Activated naive CD4-positive, alpha-beta T cell treated with anti-CD3 and anti-CD28 coated beads, Interleukin-2, amount 50 U/mL, for 24 hours (primary cell): ENCODE measurements around the gene CPT1C.

Experiments
- H3K27ac Mint-ChIP-seq: one replicate; pipeline ENCODE4 v1.8.0; 2021; ENCODE audit warnings: mild to moderate bottlenecking, mixed read lengths
- H3K27me3 Mint-ChIP-seq: one replicate; pipeline ENCODE4 v1.8.0; 2021; ENCODE audit warnings: mixed read lengths
- H3K36me3 Mint-ChIP-seq: one replicate; pipeline ENCODE4 v1.8.0; 2021; ENCODE audit warnings: mixed read lengths
- H3K4me1 Mint-ChIP-seq: one replicate; pipeline ENCODE4 v1.8.0; 2021; ENCODE audit warnings: mixed read lengths
- H3K4me3 Mint-ChIP-seq: one replicate; pipeline ENCODE4 v1.8.0; 2021; ENCODE audit warnings: mild to moderate bottlenecking, mixed read lengths
- H3K9me3 Mint-ChIP-seq: one replicate; pipeline ENCODE4 v1.8.0; 2021; ENCODE audit warnings: mixed read lengths

The CPT1C gene

DNA sequence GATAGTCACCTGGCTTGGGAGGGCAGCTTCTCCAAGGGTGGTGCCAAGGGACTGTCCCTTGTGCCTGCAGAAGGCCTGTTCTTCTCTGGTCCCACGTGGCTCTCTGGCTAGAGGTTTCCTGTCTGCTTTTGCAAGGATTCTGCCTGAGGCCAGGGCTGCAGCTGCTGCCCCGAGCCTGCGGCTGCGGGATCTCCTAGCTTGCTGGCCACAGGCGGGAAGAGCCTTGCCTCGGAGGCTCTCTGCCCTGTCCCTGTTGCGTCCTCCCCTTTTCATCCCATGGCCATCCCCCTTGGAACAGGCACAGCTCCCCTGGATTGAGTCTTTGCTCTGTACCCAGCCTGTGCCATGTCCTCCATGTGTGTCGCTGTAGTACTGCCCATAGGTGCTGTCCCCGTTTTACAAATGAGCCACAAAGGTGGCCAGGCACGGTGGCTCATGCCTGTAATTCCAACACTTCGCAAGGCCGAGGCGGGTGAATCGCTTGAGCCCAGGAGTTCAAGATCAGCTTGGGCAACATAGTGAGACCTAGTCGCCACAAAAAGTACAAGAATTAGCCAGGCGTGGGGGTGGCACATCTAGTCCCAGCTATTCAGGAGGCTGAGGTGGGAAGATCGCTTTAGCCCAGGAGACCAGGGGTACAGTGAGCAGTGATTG, 34.3 kb upstream of the CPT1C start:
- Mint-ChIP-seq H3K4me3 (no peak overlapping the region), H3K27ac (no peak overlapping the region), H3K4me1 (peaks cover 10% of the 10 kb centered on the region), H3K9me3 (no peaks in the 10 kb centered on the region), H3K36me3 (peaks cover 5% of the 10 kb centered on the region), H3K27me3 (no peaks in the 10 kb centered on the region)

DNA sequence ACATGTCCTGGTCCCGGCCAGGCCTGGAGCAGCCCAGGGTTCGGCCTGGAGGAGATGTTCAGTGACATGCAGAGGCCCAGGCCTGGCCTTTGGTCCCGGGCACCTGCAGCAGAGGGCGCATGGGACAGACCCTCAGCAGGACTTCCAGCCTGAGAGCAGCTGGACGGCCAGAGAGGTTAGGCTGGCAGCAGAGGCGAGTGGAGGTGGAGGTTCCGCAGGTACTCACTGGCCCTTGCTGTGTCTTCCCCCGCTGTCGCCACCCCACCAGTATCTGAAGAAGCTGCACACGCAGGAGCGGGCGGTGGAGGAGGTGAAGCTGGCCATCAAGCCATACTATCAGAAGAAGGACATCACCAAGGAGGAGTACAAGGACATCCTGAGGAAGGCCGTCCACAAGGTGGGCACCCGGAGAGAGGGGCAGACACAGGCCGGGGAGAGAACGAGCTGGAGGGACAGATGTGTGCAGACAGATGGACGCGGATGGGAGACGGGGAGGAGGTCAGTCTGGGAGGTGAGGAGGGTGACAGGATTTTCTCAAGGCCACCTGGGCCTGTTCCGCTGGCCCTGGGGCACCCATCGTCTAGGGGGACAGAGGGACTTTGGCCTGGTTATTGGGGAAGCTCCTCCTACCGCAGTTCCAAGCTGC, 33.3 kb upstream of the CPT1C start:
- H3K4me3 Mint-ChIP-seq = no peak overlapping the region
- no peaks in the 10 kb centered on the region for H3K27me3 Mint-ChIP-seq
- peaks cover 12% of the 10 kb centered on the region for H3K4me1 Mint-ChIP-seq
- no peaks in the 10 kb centered on the region for H3K9me3 Mint-ChIP-seq
- peak overlapping the region; percentile 62 for H3K27ac Mint-ChIP-seq
- H3K36me3 Mint-ChIP-seq = peaks cover 5% of the 10 kb centered on the region

DNA sequence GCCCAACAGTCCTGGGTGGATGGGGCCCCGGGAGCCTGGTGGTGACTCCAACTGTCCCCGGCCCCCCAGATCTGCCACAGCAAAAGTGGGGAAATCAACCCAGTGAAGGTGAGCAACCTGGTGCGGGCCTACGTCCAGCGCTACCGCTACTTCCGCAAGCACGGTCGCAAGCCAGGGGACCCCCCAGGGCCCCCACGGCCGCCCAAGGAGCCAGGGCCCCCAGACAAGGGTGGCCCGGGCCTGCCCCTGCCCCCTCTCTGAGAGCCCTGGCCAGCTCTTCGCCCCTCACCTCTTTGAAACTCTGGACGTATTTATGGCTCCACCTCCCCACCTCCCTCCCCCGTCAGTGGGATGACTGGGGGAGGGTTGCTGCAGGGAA, 32.8 kb upstream of the CPT1C start:
- Mint-ChIP-seq H3K27ac (no peak overlapping the region), H3K4me3 (no peak overlapping the region), H3K9me3 (no peaks in the 10 kb centered on the region), H3K4me1 (peaks cover 17% of the 10 kb centered on the region), H3K36me3 (peaks cover 5% of the 10 kb centered on the region), H3K27me3 (no peaks in the 10 kb centered on the region)

DNA sequence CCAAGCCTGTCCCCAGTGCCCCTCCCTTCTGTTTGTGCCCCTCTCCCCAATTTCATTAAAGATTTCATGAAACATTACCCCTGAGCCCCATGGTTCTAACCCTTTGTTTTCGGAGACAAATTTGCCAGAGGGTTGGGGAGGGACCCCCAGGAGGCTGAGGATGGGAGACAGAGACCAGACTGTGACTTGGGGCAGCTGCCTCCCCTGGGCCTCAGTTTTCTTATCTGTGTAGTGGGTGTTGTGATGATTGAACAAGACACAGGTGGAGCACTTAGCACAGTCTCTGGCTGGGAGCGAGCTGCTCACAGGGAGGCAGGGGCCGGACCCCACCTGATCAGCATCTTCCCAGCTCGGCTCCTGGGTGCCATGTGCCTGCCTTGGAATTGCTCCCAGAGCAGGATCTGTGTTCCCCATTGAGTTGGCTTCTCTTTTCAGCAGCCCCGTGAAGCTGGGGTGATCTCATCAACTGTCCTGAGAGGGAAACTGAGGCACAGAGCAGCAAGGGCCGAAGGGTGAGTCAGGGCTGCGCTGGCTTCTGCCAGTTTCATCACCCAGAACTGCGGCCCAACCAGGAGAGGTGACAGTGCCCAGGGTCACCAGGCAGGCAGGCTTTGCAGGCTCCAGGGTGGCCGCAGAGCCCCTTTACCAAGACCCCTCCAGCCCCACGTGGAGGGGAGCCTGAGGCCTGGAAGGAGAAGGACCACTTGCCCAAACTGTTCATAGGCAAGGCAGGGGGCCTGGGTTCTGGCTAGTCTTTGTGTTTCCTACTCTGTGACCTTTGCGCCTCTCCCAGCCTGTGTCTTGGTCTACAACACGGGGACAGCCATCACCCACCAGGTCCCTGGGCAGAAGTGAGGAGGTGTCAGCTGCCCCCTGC, 32.1 kb upstream of the CPT1C start:
- Mint-ChIP-seq H3K4me3 (no peak overlapping the region), H3K27ac (peak overlapping the region; percentile 65), H3K4me1 (peaks cover 21% of the 10 kb centered on the region), H3K27me3 (no peaks in the 10 kb centered on the region), H3K9me3 (no peaks in the 10 kb centered on the region), H3K36me3 (peaks cover 5% of the 10 kb centered on the region)

DNA sequence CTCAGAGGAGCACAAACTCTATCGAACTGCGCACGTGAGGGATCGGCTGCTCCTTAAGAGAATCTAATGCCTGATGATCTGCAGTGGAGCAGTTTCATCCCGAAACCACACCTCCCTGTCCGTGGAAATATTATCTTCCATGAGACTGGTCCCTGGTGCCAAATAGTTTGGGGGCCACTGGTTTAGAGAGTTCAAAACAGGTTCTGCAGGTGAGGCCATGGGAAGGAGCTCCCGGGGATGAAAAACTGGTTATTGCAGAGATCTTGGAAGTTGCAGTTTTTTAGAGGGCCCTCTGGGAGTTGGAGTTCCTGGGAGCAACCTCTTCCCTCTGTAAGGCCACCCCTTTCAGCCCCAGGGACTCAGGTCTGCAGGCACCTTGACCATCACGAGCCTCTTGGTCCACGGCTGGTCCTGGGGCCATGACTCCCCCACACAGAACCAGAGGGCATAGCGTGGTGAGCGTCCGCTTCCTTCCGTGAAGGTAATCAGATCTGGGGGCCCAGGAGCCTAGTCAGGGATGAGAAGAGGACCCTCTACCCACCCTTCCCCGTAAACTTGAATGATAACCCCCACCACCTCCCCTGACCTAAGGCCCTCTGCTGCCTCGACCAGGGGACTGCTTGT, 30.5 kb upstream of the CPT1C start:
- Mint-ChIP-seq H3K27ac (no peak overlapping the region), H3K4me3 (no peak overlapping the region), H3K27me3 (no peaks in the 10 kb centered on the region)

DNA sequence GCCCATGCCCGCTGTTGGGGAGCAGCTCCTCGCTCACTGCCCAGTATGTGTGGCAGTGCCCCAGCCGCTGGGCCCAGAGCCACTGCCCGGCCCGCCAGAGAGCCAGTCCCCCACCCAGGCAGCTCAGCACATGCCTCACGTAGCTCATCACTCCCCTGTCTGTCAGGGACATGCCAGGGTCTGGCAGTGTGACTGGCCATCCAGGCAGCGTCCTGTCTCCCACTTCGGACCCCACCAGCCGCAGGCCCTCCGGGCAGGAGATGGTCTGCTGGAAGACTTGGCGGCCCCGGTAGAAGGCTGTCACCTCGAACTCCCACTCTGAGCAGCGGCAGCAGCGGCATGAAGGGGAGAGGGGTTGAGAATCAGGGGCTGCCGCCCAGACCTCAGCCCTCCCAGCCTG, 28.9 kb upstream of the CPT1C start:
- Mint-ChIP-seq H3K27ac (peak overlapping the region; percentile 12), H3K36me3 (peaks cover 2% of the 10 kb centered on the region), H3K4me1 (peaks cover 37% of the 10 kb centered on the region), H3K9me3 (no peaks in the 10 kb centered on the region), H3K27me3 (no peaks in the 10 kb centered on the region), H3K4me3 (no peak overlapping the region)

More for the DNA sequence above, 30.5 kb upstream of the CPT1C start:
- Mint-ChIP-seq H3K4me1 (peaks cover 25% of the 10 kb centered on the region), H3K9me3 (no peaks in the 10 kb centered on the region), H3K36me3 (peaks cover 4% of the 10 kb centered on the region)

DNA sequence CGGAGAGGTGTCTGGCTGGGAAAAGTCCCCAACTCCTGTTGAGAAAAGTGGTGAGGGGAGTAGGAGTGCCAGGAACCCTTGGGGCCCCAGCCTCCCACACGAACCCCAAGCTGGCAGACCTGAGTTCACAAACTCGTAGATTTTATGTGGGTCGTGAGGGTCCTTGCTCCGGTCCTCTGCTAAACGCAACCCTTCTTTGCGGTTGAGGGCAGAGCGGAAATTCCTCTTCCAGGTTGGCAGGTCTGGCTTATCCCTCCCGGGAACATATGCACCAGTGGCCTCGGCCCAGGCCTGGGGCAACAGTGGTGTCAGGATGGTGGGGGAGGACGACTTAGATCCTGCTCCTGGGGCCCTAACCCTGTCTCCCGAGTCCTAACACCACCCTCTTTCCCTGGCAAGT, 27.7 kb upstream of the CPT1C start:
- Mint-ChIP-seq H3K27ac (no peak overlapping the region), H3K9me3 (no peaks in the 10 kb centered on the region), H3K4me3 (peak overlapping the region; percentile 97), H3K27me3 (no peaks in the 10 kb centered on the region), H3K4me1 (peaks cover 42% of the 10 kb centered on the region), H3K36me3 (no peaks in the 10 kb centered on the region)

DNA sequence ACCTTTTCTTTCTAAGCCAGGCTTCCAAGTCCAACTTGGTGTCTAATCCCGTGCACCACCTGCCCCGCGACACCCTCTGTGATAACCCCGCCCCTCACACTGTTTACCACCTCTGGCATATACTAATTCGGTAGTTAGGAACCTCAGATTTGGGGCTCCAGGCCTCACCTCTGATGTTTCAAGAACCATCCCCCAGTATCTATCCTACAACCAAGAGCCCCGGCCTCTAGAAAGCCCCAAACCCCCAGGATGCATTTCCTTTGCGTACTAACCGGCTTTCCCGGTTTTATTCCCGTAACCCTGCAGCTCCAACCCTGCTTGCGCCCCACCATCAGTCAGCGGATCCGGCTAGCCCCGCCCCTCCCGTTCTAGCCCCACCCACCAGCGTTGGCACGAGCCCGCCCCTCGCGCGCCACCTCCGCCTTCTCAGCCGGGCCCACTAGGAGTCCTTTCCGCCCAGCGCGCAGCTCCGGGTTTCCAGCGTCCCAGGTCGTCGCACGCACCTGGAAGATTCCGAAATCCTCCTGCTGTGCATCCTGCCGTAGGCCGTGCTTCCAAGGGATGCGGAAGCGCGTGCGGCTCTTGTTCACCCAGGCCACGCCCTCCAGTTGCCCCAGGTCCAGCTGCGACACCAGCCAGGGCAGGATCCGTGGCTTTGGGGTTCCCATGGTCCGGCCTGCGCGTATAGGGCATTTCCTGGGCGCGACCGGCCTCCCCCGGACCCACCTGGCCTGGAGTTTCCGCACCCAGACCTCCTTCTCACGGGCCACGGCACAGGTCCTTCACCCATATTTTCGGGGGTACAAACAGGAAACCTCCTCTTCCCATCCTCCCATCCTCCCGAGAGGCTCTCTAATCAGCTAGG, 26.5 kb upstream of the CPT1C start:
- Mint-ChIP-seq H3K27me3 (no peaks in the 10 kb centered on the region), H3K4me3 (peak overlapping the region; percentile 97), H3K9me3 (no peaks in the 10 kb centered on the region), H3K27ac (peak overlapping the region; percentile 96), H3K36me3 (no peaks in the 10 kb centered on the region), H3K4me1 (peaks cover 42% of the 10 kb centered on the region)

DNA sequence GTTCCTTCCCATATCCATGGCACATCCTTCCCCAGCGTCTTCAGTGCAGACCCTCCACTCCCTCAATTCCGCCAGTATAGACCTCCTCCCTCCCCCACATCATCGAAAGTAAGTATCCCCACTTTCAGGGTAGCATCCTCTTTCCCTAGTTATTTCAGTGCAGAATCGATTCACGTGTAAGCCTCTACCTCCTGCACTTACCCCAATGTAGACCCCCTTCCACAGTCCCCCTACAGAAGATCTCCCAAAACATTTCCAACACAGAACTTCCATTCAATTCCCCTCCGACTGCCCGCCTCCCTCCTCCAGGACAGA, 25.9 kb upstream of the CPT1C start:
- H3K36me3 Mint-ChIP-seq = peaks cover 1% of the 10 kb centered on the region
- no peaks in the 10 kb centered on the region for H3K9me3 Mint-ChIP-seq
- peak overlapping the region; percentile 96 for H3K27ac Mint-ChIP-seq
- H3K4me3 Mint-ChIP-seq = peak overlapping the region; percentile 97
- H3K4me1 Mint-ChIP-seq = peaks cover 42% of the 10 kb centered on the region
- H3K27me3 Mint-ChIP-seq = no peaks in the 10 kb centered on the region

DNA sequence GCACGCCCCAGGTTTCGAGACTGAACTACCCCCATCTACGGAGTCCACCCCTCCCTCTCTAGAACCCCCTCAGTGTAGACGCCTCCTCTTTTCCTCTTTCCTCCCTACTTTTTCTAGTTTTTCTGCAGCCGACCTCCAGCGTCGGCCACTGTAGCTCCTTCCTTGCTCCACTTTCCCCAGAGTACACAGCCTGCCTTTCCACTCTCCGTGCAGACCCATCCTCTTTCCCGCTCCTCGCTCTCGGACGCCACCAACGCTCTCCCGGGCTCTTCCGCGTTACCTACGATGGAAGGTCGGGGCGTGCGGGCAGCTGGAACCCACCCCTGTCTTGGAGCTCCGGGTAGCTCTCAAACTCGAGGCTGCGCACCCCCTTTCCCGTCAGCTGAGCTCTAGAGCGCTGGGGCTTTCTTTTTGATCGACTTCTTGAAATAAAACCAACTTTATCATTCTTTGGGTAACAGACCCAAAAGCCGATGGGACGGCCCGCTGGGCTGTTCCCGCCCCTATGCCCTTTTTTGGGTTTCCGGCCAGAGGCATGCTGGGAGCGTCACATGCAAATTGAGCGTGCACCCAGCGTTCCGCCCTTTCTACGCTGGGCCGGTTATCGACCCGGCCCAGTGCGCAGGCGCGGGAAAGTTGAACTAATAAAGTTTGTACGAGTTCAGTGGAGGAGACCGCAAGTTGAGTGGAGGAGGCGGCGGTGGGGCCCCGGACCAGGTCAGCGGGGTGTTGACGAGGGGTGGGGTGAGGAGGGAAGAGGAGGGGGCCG, 25.4 kb upstream of the CPT1C start, which contains the start of the genes BCL2L12 and IRF3:
Gene BCL2L12, plus strand, starts transcription at position 583 of the 769 bp plus-strand sequence. CDS start 760 bp downstream, outside the sequence.
Gene IRF3, minus strand, starts transcription at position 507 of the 769 bp plus-strand sequence. CDS start 1,019 bp downstream, outside the sequence.
- peak within 1 kb of the TSS; percentile 96 for H3K27ac Mint-ChIP-seq
- peaks cover 1% of the 10 kb centered on the region for H3K36me3 Mint-ChIP-seq
- no peaks in the 10 kb centered on the region for H3K27me3 Mint-ChIP-seq
- peaks cover 38% of the 10 kb centered on the region for H3K4me1 Mint-ChIP-seq
- peak within 1 kb of the TSS; percentile 97 for H3K4me3 Mint-ChIP-seq
- no peaks in the 10 kb centered on the region for H3K9me3 Mint-ChIP-seq

DNA sequence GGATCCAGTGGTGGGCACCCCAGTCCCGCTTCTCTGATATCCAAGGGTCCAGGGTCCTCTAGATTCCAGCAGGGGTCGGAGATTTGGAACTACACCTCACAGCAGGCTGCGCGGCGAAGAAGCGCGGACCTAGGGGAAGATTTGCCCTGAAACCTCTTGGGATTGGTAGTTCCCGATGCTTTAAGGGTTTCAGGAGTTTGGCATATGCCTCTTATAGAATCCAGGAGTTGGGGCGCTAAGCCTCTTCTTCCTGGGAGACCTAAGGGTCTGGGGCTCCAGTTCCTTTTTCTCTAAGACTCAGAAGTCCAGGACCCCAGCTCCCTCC, 24.8 kb upstream of the CPT1C start:
- Mint-ChIP-seq H3K27me3 (no peaks in the 10 kb centered on the region), H3K36me3 (peaks cover 1% of the 10 kb centered on the region), H3K4me3 (peak overlapping the region; percentile 97), H3K27ac (peak overlapping the region; percentile 76), H3K9me3 (no peaks in the 10 kb centered on the region), H3K4me1 (peaks cover 38% of the 10 kb centered on the region)

DNA sequence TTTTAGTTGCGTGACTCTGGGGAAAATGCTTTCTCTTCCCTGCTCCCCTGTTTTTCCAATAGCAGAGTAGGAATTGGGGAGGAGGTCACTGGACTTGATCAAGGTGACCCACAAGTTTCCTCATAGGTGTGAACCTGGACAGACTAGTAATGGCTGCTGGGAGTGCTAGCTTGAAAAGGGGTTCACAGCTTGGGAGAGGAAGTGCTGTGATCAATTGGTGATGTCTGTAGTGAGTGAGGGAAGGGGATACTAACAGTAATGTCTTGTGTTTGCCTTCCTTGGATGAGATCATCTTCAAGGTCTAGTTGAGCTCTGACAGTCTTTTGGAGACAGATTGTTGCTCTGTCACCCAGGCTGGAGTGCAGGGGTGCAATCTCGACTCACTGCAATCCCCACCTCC, 23.4 kb upstream of the CPT1C start:
- Mint-ChIP-seq H3K27ac (no peak overlapping the region), H3K36me3 (peaks cover 1% of the 10 kb centered on the region)

DNA sequence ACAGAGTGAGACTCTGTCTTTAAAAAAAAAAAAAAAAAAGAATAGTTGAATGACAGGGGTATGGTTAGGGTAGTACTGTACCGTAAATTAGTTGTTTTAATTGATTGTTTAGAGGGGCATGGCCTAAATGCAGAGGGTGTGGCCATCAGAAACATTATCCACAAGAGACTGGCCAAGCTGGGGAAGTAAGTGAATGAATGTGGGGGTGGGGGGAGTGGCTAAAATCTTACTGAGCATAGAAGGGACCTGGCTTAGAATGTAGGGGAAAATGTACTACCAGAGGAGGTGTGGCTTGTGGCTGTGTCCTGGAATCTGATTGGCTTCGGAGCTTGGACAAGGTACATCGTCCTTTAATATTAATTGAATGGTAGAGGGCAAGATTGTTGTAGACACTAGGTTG, 21.4 kb upstream of the CPT1C start:
- peaks cover 1% of the 10 kb centered on the region for H3K36me3 Mint-ChIP-seq
- no peaks in the 10 kb centered on the region for H3K9me3 Mint-ChIP-seq
- peaks cover 34% of the 10 kb centered on the region for H3K4me1 Mint-ChIP-seq
- no peak overlapping the region for H3K4me3 Mint-ChIP-seq
- H3K27ac Mint-ChIP-seq = no peak overlapping the region
- H3K27me3 Mint-ChIP-seq = no peaks in the 10 kb centered on the region

More for the DNA sequence above, 23.4 kb upstream of the CPT1C start:
- Mint-ChIP-seq H3K4me1 (peaks cover 45% of the 10 kb centered on the region), H3K27me3 (no peaks in the 10 kb centered on the region), H3K4me3 (peak overlapping the region; percentile 97), H3K9me3 (no peaks in the 10 kb centered on the region)

DNA sequence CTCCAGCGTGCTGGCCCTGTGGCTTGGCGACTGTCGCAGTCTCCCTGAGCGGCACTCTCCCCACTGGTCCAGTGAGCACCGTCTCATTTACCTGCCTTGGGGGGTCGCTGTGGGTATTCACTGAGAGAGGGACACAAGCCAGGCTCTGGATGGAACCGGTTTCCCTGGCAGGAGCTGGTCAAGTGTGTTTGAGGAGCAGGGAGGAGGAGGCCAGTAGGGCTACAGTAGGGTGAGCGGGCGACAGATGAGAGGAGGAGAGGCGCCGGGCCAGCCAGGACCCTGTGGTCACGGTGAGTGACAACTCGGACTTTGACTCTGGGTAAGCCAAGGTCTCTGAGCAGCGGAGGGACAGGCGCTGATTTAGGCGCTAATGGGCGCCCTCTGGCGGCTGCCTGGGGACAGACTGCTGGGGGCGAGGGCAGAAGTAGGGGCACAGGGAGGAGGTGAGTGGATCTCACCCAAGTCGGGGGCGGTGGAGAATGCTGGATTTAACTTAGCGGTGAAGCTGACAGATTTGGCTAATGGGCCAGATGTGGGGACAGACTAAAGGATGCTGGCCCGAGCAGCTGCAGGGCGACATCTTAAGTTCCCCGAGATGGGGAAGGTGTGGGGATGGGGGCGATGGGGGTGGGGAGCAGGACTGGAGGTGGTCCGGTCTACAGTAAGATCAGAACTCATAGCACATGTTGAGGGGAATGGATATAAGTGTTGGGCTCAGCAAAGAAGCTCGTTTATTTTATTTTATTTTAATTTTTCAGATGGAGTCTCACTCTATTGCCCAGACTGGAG, 18.6 kb upstream of the CPT1C start:
- no peaks in the 10 kb centered on the region for H3K27me3 Mint-ChIP-seq
- peaks cover 1% of the 10 kb centered on the region for H3K36me3 Mint-ChIP-seq
- H3K9me3 Mint-ChIP-seq = no peaks in the 10 kb centered on the region
- H3K27ac Mint-ChIP-seq = no peak overlapping the region
- H3K4me3 Mint-ChIP-seq = no peak overlapping the region
- H3K4me1 Mint-ChIP-seq = peaks cover 25% of the 10 kb centered on the region
